Astrocyte (in vitro differentiated cells and primary cell): ENCODE results near the gene SMYD4.

Experiments used
- EZH2 ChIP-seq: IDR thresholded peaks from 2 replicates; pipeline ENCODE4 v1.6.1; 2012; ENCODE audit warnings: mild to moderate bottlenecking, low read length, inconsistent platforms; ENCODE audit not compliant: insufficient read depth
- TF ChIP-seq, protein P1 (sequence below): IDR thresholded peaks from 2 replicates; pipeline ENCODE4 v1.5.1; 2011; ENCODE audit warnings: low read depth, mild to moderate bottlenecking, inconsistent platforms, low read length, moderate library complexity; ENCODE audit not compliant: insufficient read depth

DNA sequence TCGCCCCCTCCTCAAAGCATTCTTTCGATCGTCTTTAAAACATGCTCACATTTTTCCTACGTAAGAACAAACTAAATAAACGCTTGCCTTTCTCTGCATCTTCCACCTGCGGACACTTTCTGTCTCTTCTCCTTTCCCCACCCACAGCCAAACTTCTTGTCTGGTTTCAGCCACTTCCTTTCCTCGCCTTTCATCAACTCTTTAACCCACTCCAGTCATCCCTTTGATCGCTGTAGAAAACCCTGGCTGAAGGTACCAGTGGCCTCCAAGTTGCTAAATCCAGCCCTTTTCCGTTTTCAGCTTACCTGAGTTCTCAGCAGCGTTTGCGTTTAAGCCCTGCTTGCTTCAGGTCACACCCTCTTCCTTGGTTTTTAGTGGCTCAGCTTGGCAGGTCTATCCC is 586 bp upstream of the SMYD4 start:
- TF ChIP-seq, protein P1, sequence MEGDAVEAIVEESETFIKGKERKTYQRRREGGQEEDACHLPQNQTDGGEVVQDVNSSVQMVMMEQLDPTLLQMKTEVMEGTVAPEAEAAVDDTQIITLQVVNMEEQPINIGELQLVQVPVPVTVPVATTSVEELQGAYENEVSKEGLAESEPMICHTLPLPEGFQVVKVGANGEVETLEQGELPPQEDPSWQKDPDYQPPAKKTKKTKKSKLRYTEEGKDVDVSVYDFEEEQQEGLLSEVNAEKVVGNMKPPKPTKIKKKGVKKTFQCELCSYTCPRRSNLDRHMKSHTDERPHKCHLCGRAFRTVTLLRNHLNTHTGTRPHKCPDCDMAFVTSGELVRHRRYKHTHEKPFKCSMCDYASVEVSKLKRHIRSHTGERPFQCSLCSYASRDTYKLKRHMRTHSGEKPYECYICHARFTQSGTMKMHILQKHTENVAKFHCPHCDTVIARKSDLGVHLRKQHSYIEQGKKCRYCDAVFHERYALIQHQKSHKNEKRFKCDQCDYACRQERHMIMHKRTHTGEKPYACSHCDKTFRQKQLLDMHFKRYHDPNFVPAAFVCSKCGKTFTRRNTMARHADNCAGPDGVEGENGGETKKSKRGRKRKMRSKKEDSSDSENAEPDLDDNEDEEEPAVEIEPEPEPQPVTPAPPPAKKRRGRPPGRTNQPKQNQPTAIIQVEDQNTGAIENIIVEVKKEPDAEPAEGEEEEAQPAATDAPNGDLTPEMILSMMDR = no peak
- no peak for TF ChIP-seq EZH2
